A673 (cell line): Measurements from ENCODE around the gene DPF3.

Experiments
- EZH2 ChIP-seq: fragments of 200-600 bp; sonication (generic); IDR thresholded peaks from 2 replicates; pipeline ENCODE4 v1.6.1; 2017; ENCODE audit warnings: borderline replicate concordance, low read depth, mild to moderate bottlenecking, mixed read lengths, antibody characterized with exemption, low read length; ENCODE audit not compliant: poor library complexity, severe bottlenecking
- TF ChIP-seq, protein P1 (sequence below): fragments of 300-800, 200-600 bp; sonication (generic); conservative IDR thresholded peaks from 2 replicates; pipeline ENCODE4 v1.5.1; 2017; ENCODE audit warnings: low read depth, mild to moderate bottlenecking, antibody characterized with exemption, low read length, moderate library complexity, mixed read lengths

DNA sequence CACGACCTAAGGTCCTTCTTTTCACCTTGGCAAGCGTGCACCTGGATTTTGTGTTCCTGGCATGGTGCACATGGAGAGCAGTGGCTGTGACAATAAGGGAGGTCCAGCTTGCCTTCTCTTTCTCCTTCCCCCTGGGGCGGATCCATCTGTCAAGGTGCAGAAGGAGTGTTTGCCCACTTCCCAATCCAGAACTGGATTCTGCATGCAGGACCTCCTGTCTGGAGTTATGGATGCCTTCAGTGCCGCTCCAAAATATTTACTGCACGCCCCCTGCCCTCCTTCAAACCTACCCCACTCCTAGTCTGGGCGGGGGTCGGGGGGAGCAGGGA lies 192.7 kb downstream of the DPF3 start:
- TF ChIP-seq, protein P1, sequence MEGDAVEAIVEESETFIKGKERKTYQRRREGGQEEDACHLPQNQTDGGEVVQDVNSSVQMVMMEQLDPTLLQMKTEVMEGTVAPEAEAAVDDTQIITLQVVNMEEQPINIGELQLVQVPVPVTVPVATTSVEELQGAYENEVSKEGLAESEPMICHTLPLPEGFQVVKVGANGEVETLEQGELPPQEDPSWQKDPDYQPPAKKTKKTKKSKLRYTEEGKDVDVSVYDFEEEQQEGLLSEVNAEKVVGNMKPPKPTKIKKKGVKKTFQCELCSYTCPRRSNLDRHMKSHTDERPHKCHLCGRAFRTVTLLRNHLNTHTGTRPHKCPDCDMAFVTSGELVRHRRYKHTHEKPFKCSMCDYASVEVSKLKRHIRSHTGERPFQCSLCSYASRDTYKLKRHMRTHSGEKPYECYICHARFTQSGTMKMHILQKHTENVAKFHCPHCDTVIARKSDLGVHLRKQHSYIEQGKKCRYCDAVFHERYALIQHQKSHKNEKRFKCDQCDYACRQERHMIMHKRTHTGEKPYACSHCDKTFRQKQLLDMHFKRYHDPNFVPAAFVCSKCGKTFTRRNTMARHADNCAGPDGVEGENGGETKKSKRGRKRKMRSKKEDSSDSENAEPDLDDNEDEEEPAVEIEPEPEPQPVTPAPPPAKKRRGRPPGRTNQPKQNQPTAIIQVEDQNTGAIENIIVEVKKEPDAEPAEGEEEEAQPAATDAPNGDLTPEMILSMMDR = no peak
- TF ChIP-seq EZH2 = no peak
